Measurements from ENCODE around the gene SLC2A9. TPM values are rescaled to one million over a fixed set of nuclear protein-coding genes. Genes with fewer than 3 reads are reported as not detected.

Gene SLC2A9
- total and polyA plus RNA-seq, 2 of the 8 experiments (the other 6 are each of a cell fraction or from before 2014, with no cell fraction given): 0.20 to 0.26 TPM

GRCh38 chr4:10033191-10033881 is 12.0 kb upstream of the SLC2A9 start (continued):
- TF ChIP-seq RFX5 (IDR thresholded peaks at IDR 0.05; ENCODE audit: borderline replicate concordance, low read depth, low read length) (no peak), NANOG (IDR thresholded peaks at IDR 0.05; ENCODE audit: insufficient read depth, low read depth, low read length, poor library complexity, severe bottlenecking) (no peak), HDAC6 (IDR thresholded peaks at IDR 0.05; ENCODE audit: low read depth, low read length) (no peak), MAX (IDR thresholded peaks at IDR 0.05) (no peak), SIN3A (conservative IDR thresholded peaks at IDR 0.05 in 1 of 2, IDR thresholded peaks at IDR 0.05 in 1 of 2; ENCODE audit: low read depth in 1 of 2, low read length in 2 of 2) (no peak), FOSL1 (IDR thresholded peaks at IDR 0.05; ENCODE audit: insufficient read depth, low read depth, low read length) (no peak), SP4 (IDR thresholded peaks at IDR 0.05; ENCODE audit: low read length) (no peak), EP300 (IDR thresholded peaks at IDR 0.05; ENCODE audit: borderline replicate concordance in 1 of 2, low read depth in 2 of 2, low read length in 2 of 2) (no peak)
